ENCODE measurements around the gene AP2B1. TPM values are rescaled to one million over a fixed set of nuclear protein-coding genes. Genes with fewer than 3 reads are reported as not detected.
"Not testable (repeated sequence)": the region's sequence is repeated elsewhere in the genome, so short reads cannot be mapped to it uniquely, and the experiment has no call there.

AP2B1 gene
- total RNA-seq, 1 donor from 2014 or later, result 229 TPM

GRCh38 chr17:35693662-35694061, 106.5 kb downstream of the AP2B1 start:
- intact Hi-C loops (cut with micrococcal nuclease), result no loop called here

- intact Hi-C loops (cut with micrococcal nuclease), result no loop called here
These were observed 107.8 kb downstream of the AP2B1 start for GRCh38 chr17:35694906-35695305.

GRCh38 chr17:35695613-35696012, 108.5 kb downstream of the AP2B1 start:
- intact Hi-C loops (cut with micrococcal nuclease), result no loop called here

GRCh38 chr17:35698800-35699199, 111.7 kb downstream of the AP2B1 start:
- intact Hi-C loops (cut with micrococcal nuclease), result no loop called here

GRCh38 chr17:35700150-35700549, 113.0 kb downstream of the AP2B1 start:
- intact Hi-C loops (cut with micrococcal nuclease), result no loop called here

GRCh38 chr17:35701491-35701890, 114.4 kb downstream of the AP2B1 start:
- intact Hi-C loops (cut with micrococcal nuclease), result no loop called here

GRCh38 chr17:35703308-35703707, 116.2 kb downstream of the AP2B1 start:
- intact Hi-C loops (cut with micrococcal nuclease), result not testable (repeated sequence)

- intact Hi-C loops (cut with micrococcal nuclease), result no loop called here
These were observed 118.1 kb downstream of the AP2B1 start for GRCh38 chr17:35705230-35705629.

GRCh38 chr17:35705705-35706104, 118.6 kb downstream of the AP2B1 start:
- intact Hi-C loops (cut with micrococcal nuclease), result no loop called here

- intact Hi-C loops (cut with micrococcal nuclease), result no loop called here
These were observed 121.0 kb downstream of the AP2B1 start for GRCh38 chr17:35708149-35708548.

GRCh38 chr17:35708951-35709350, 121.8 kb downstream of the AP2B1 start:
- intact Hi-C loops (cut with micrococcal nuclease), result no loop called here

GRCh38 chr17:35709874-35710273, 122.8 kb downstream of the AP2B1 start:
- intact Hi-C loops (cut with micrococcal nuclease), result no loop called here

GRCh38 chr17:35710950-35711349, 123.8 kb downstream of the AP2B1 start:
- intact Hi-C loops (cut with micrococcal nuclease), result no loop called here

- intact Hi-C loops (cut with micrococcal nuclease), result no loop called here
These were observed 126.1 kb downstream of the AP2B1 start for GRCh38 chr17:35713069-35713728.

GRCh38 chr17:35714988-35715387, 127.9 kb downstream of the AP2B1 start:
- intact Hi-C loops (cut with micrococcal nuclease), result no loop called here

- intact Hi-C loops (cut with micrococcal nuclease), result no loop called here
These were observed 128.3 kb downstream of the AP2B1 start for GRCh38 chr17:35715416-35715815.

- intact Hi-C loops (cut with micrococcal nuclease), result no loop called here
These were observed 129.1 kb downstream of the AP2B1 start for GRCh38 chr17:35716173-35716572.

- intact Hi-C loops (cut with micrococcal nuclease), result no loop called here
These were observed 129.9 kb downstream of the AP2B1 start for GRCh38 chr17:35716897-35717465.

GRCh38 chr17:35717475-35717874, 130.4 kb downstream of the AP2B1 start:
- intact Hi-C loops (cut with micrococcal nuclease), result no loop called here

- intact Hi-C loops (cut with micrococcal nuclease), result no loop called here
These were observed 136.6 kb downstream of the AP2B1 start for GRCh38 chr17:35723735-35724134.

GRCh38 chr17:35725058-35725457, 137.9 kb downstream of the AP2B1 start:
- intact Hi-C loops (cut with micrococcal nuclease), result no loop called here

- intact Hi-C loops (cut with micrococcal nuclease), result no loop called here
These were observed 138.6 kb downstream of the AP2B1 start for GRCh38 chr17:35725802-35726126.

GRCh38 chr17:35726127-35726952, 139.2 kb downstream of the AP2B1 start:
- intact Hi-C loops (cut with micrococcal nuclease), result no loop called here

All from T-helper 1 cell treated with Interleukin-12 subunit alpha and Interleukin-12 subunit beta and Interleukin-4 antibody, amounts not matched to agents 30 ng/mL and 1 ng/mL, for 36 hours (primary cell).